ENCODE measurements around the gene UBE3B.

- TF ChIP-seq CTCF (IDR thresholded peaks at IDR 0.05; ENCODE audit: low read length) (no peak), EZH2 (IDR thresholded peaks at IDR 0.05; ENCODE audit: borderline replicate concordance, low read length) (no peak)
Observed at GRCh38 chr12:109551108-109551507, 73.7 kb downstream of the UBE3B start.

Data from OCI-LY1 (cell line).